ENCODE data around the gene GPRC5C. TPM values are rescaled to one million over a fixed set of nuclear protein-coding genes. Genes with fewer than 3 reads are reported as not detected.

The GPRC5C gene
- total RNA-seq, 2 donors from 2014 or later = 57.0 to 73.4 TPM

GRCh38 chr17:74466828-74467184, 34.9 kb downstream of the GPRC5C start:
- Mint-ChIP-seq H3K36me3 (ENCODE audit: low read depth) (no peaks in the 10 kb centered on the region), H3K9me3 (no peaks in the 10 kb centered on the region), H3K4me1 (peaks cover 14% of the 10 kb centered on the region), H3K4me3 (no peak overlapping the region), H3K27ac (no peak overlapping the region), H3K27me3 (ENCODE audit: insufficient read depth) (no peaks in the 10 kb centered on the region)
- peaks cover 5% of the 10 kb centered on the region for H3K4me1 ChIP-seq (ENCODE audit: control insufficient read depth, insufficient read depth, low read length)
- H3K9me3 ChIP-seq (ENCODE audit: control insufficient read depth, low read length) = no peaks in the 10 kb centered on the region
- 88 to 100% methylated on average over 5 to 10 of the region's 11 CpGs for WGBS, 2 experiments (ENCODE audit: insufficient coverage in 1 of 2, insufficient read length in 1 of 2)
- H3K27ac ChIP-seq (ENCODE audit: low read depth, low read length) = no peak overlapping the region
- no peak for DNase-seq
- no peak for TF ChIP-seq CTCF (conservative IDR thresholded peaks at IDR 0.05)
- H3K4me3 ChIP-seq (ENCODE audit: low read length) = no peak overlapping the region
- H3K27me3 ChIP-seq (ENCODE audit: control insufficient read depth, insufficient read depth, low read length, poor library complexity, severe bottlenecking) = no peaks in the 10 kb centered on the region
- no peak overlapping the region for H3K9ac ChIP-seq (ENCODE audit: extremely low read depth, low read length, poor library complexity, severe bottlenecking)
- H3K36me3 ChIP-seq (ENCODE audit: control insufficient read depth, insufficient read depth, low read length) = no peaks in the 10 kb centered on the region

GRCh38 chr17:74467221-74467951, 35.5 kb downstream of the GPRC5C start:
- Mint-ChIP-seq H3K36me3 (ENCODE audit: low read depth) (no peaks in the 10 kb centered on the region), H3K4me1 (peaks cover 14% of the 10 kb centered on the region), H3K27me3 (ENCODE audit: insufficient read depth) (no peaks in the 10 kb centered on the region), H3K9me3 (no peaks in the 10 kb centered on the region), H3K27ac (no peak overlapping the region), H3K4me3 (no peak overlapping the region)
- WGBS, 2 experiments (ENCODE audit: insufficient coverage in 1 of 2, insufficient read length in 1 of 2) = 60 to 63% methylated on average over 11 to 20 of the region's 21 CpGs
- Histone ChIP-seq H3K36me3 (ENCODE audit: control insufficient read depth, insufficient read depth, low read length) (no peaks in the 10 kb centered on the region), H3K9ac (ENCODE audit: extremely low read depth, low read length, poor library complexity, severe bottlenecking) (no peak overlapping the region), H3K4me1 (ENCODE audit: control insufficient read depth, insufficient read depth, low read length) (peaks cover 5% of the 10 kb centered on the region), H3K27ac (ENCODE audit: low read depth, low read length) (no peak overlapping the region), H3K9me3 (ENCODE audit: control insufficient read depth, low read length) (no peaks in the 10 kb centered on the region), H3K27me3 (ENCODE audit: control insufficient read depth, insufficient read depth, low read length, poor library complexity, severe bottlenecking) (no peaks in the 10 kb centered on the region), H3K4me3 (ENCODE audit: low read length) (no peak overlapping the region)
- no peak for DNase-seq
- no peak for TF ChIP-seq CTCF (conservative IDR thresholded peaks at IDR 0.05)

GRCh38 chr17:74471341-74471740, 39.5 kb downstream of the GPRC5C start:
- H3K4me1 Mint-ChIP-seq = peaks cover 6% of the 10 kb centered on the region
- Histone ChIP-seq H3K27ac (ENCODE audit: low read depth, low read length) (no peak overlapping the region), H3K36me3 (ENCODE audit: control insufficient read depth, insufficient read depth, low read length) (no peaks in the 10 kb centered on the region), H3K27me3 (ENCODE audit: control insufficient read depth, insufficient read depth, low read length, poor library complexity, severe bottlenecking) (no peaks in the 10 kb centered on the region), H3K9me3 (ENCODE audit: control insufficient read depth, low read length) (peaks cover 14% of the 10 kb centered on the region), H3K9ac (ENCODE audit: extremely low read depth, low read length, poor library complexity, severe bottlenecking) (no peak overlapping the region), H3K4me3 (ENCODE audit: low read length) (no peak overlapping the region), H3K4me1 (ENCODE audit: control insufficient read depth, insufficient read depth, low read length) (no peaks in the 10 kb centered on the region)
- no peak overlapping the region for H3K4me3 Mint-ChIP-seq
- peaks cover 11% of the 10 kb centered on the region for H3K27me3 Mint-ChIP-seq (ENCODE audit: insufficient read depth)
- 93 to 100% methylated on average over 3 of the region's 3 CpGs for WGBS, 2 experiments (ENCODE audit: insufficient coverage in 1 of 2, insufficient read length in 1 of 2)
- H3K36me3 Mint-ChIP-seq (ENCODE audit: low read depth) = no peaks in the 10 kb centered on the region
- no peak for TF ChIP-seq CTCF (conservative IDR thresholded peaks at IDR 0.05)
- H3K27ac Mint-ChIP-seq = no peak overlapping the region
- no peak for DNase-seq
- H3K9me3 Mint-ChIP-seq = peaks cover 16% of the 10 kb centered on the region
